Lower leg skin (tissue), 4 donors: ENCODE results near the gene UGT2B15. TPM values are rescaled to one million over a fixed set of nuclear protein-coding genes. Genes with fewer than 3 reads are reported as not detected.
"Not testable (repeated sequence)": the region's sequence is repeated elsewhere in the genome, so short reads cannot be mapped to it uniquely, and the experiment has no call there.

Experiments
- DNase-seq, 2 donors: peaks; one replicate each; pipeline ENCODE4 v3.0.0-alpha.2; 2019; ENCODE audit warnings: low spot score in 2 of 2
- H3K4me3 ChIP-seq: fragments of 200-600 bp; sonication (generic); 2 replicates; pipeline ENCODE4 v1.5.1; 2017; ENCODE audit warnings: mild to moderate bottlenecking, low read depth; ENCODE audit not compliant: poor library complexity, severe bottlenecking
- POLR2A ChIP-seq, 2 donors: fragments of 450-650 bp; IDR thresholded peaks; one replicate each; pipeline ENCODE4 v1.6.1; 2016 to 2017; ENCODE audit warnings: antibody characterized with exemption in 2 of 2, mild to moderate bottlenecking in 1 of 2, moderate library complexity in 1 of 2
- WGBS, 2 donors: methylation state at CpG; one replicate each; pipeline ENCODE4 v1.1.5; 2018; 5-methylcytosine and 5-hydroxymethylcytosine counted together
- intact Hi-C: fragments of 100-400 bp; cut with DNase I; formaldehyde crosslinking; loops from one replicate; pipeline ENCODE4 v1.15.0; 2023; ENCODE audit warnings: low total_unique reads
- total RNA-seq, 4 donors: library from RNA; depleted of rRNA; stranded (reverse); fragments of >200 nt; gene quantifications; one replicate each; pipeline ENCODE4 v1.1.0, GENCODE V29; 2016
- TF ChIP-seq, protein P1 (sequence below), 3 donors: fragments of 450-650 bp; IDR thresholded peaks; one replicate each; pipeline ENCODE4 v1.5.1; 2016; ENCODE audit warnings: antibody characterized with exemption in 3 of 3, mild to moderate bottlenecking in 3 of 3, moderate library complexity in 2 of 3

UGT2B15 gene
- under 1 TPM in 1 of 4 donors, not detected in 3; 0.29 TPM for total RNA-seq

DNA sequence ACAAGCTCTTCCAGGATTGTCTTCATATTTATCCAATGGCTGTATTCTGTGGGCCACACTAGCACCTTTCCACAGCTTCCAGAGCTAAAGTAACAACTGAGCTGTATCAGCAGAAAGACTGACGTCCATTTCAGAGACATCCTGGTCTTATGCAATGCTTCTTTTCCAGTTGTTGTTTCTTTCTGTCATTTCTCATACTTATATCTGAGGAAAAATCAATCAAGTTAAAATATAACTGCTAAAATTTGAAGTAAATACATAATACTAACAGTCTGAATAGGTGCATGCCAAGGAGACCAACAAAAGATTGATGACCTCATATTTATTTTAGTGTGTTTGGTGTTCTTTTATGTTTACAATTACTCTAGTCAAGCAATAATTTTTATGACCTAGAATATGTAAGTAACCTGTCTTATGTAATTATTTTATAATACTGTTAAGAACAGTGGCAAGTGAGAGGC is at the start of gene UGT2B15:
Gene UGT2B15 (minus strand): TSS at position 174 of the 461 bp plus-strand sequence. CDS start 34 bp downstream, at position 140.
- DNase-seq, H3K4me3 ChIP-seq, intact Hi-C loops: not testable (repeated sequence)
- 65 to 66% methylated on average over 1 of the region's 1 CpG for WGBS, 2 donors

DNA sequence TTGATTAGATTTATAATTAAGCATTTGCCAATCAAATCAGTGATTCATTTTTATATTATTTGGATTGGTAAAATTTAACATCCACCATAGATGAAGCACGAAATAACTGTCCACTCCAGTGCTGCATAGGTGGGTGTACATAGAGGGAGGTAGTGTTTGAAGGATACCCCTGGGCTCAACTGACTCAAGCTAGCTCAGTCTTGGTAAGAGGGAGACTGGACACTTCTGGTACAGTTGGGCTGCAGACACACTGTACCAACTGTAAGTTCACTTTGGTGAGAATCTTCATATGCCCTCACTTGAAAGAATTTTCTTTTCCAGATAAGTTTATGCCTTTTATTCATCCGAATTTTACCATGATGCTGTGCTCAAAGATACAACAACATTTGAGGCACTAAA is 48.6 kb upstream of the UGT2B15 start:
- intact Hi-C loops, result no loop called here
- DNase-seq, result no peak
- WGBS, 2 donors, result 74 to 77% methylated on average over 2 of the region's 2 CpGs
- TF ChIP-seq, protein P1, sequence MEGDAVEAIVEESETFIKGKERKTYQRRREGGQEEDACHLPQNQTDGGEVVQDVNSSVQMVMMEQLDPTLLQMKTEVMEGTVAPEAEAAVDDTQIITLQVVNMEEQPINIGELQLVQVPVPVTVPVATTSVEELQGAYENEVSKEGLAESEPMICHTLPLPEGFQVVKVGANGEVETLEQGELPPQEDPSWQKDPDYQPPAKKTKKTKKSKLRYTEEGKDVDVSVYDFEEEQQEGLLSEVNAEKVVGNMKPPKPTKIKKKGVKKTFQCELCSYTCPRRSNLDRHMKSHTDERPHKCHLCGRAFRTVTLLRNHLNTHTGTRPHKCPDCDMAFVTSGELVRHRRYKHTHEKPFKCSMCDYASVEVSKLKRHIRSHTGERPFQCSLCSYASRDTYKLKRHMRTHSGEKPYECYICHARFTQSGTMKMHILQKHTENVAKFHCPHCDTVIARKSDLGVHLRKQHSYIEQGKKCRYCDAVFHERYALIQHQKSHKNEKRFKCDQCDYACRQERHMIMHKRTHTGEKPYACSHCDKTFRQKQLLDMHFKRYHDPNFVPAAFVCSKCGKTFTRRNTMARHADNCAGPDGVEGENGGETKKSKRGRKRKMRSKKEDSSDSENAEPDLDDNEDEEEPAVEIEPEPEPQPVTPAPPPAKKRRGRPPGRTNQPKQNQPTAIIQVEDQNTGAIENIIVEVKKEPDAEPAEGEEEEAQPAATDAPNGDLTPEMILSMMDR (IDR thresholded peaks at IDR 0.05), result no peak
- TF ChIP-seq POLR2A (IDR thresholded peaks at IDR 0.05), result no peak
- H3K4me3 ChIP-seq, result no peak overlapping the region

DNA sequence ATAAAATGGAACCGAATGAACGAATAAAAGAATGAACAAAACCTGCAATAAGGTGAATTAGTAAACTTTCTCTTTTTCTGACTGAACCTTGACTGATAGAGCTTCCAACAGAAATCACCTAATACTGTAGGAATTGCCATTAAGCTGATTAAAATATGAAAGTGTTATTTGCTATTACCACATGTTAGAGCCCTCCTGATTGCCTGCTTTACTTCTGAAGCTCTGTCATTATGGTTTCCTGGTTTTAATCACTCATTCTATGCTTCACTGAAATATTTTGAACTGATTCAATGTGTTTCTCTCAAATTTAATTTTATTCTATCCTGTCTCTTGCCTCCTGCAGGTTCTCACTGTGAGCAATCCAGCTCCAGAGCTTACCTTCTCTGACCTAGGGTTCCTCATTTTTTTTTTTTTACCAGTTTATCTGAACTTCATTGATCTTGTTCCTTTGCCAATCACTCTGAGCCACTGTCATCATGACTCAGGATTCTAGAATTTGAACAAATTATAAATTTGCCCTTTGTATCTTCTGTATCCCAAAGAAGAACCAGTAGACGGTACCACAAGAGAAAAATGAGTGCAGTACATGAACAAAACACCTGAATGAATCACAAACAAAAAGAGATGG is 48.1 kb upstream of the UGT2B15 start:
- no peak overlapping the region for H3K4me3 ChIP-seq
- 87 to 93% methylated on average over 3 of the region's 3 CpGs for WGBS, 2 donors
- DNase-seq, result no peak
- intact Hi-C loops, result no loop called here
- TF ChIP-seq, protein P1 (IDR thresholded peaks at IDR 0.05), result no peak
- no peak for TF ChIP-seq POLR2A (IDR thresholded peaks at IDR 0.05)

DNA sequence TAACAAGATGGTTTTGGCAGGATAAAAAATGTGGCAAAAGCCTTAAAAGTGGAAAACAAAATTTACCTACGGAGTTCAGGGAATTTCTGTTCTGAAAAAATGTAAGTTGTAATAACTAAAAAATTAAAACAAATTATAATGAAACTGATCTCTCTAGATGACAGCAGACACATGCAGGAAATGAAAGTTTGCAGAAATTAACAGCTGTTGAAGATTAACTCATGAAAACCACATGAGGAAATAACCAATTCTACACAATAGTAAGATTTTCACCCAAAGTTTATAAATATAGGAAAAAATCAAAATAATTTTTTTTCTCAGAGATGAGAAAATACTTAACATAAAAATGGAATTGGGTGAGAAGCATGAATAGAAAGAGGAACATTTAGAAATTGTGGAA is 47.5 kb upstream of the UGT2B15 start:
- no peak for TF ChIP-seq POLR2A (IDR thresholded peaks at IDR 0.05)
- TF ChIP-seq, protein P1 (IDR thresholded peaks at IDR 0.05), result no peak
- WGBS, 2 donors, result 55 to 57% methylated on average over 1 of the region's 1 CpG
- H3K4me3 ChIP-seq, result no peak overlapping the region
- DNase-seq, result no peak
- intact Hi-C loops, result no loop called here

DNA sequence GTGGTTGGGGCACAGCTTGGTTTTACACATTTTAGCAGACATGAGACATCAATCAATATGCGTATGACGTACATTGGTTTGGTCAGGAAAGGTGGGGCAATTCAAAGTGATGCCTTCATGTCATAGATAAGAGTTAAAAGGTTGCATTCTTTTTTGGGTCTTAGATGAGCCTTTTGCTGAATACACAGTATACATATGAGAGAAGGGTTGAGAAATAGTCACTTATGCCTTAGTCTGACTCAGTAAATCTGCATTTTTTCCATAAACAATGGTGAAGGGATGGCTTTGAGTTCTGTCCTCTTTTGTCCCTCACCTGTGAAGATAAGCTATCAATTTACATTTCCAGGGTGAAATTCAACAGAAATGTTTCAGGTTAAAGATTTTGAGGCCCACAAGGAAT is 43.9 kb upstream of the UGT2B15 start:
- intact Hi-C loops, result no loop called here
- TF ChIP-seq, protein P1 (IDR thresholded peaks at IDR 0.05), result no peak
- TF ChIP-seq POLR2A (IDR thresholded peaks at IDR 0.05), result no peak
- H3K4me3 ChIP-seq, result no peak overlapping the region
- 86 to 95% methylated on average over 2 of the region's 2 CpGs for WGBS, 2 donors
- no peak for DNase-seq

DNA sequence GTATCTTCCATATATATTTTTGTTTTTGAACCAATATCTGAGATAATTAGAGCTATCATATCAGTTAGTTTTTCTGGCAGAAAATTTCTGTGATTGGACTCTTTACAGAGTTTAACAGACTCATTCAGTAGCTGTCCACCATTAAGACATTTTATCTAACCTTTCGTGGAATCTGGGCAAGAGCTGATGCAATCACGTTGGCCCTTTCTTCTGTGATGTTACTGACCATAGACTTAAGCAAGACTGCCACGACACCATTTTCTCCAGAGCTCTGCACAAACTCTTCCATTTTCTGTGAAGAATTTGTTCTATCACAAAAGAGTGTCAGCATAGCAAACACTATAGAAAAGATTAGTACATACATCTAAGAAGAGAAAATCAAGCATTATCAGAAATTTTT is 41.8 kb upstream of the UGT2B15 start:
- TF ChIP-seq, protein P1 (IDR thresholded peaks at IDR 0.05), result no peak
- 81 to 82% methylated on average over 3 of the region's 3 CpGs for WGBS, 2 donors
- no peak for DNase-seq
- intact Hi-C loops, result no loop called here
- no peak overlapping the region for H3K4me3 ChIP-seq
